GM03348 (cell line): ENCODE results near the gene TRIM22.
"Not testable (repeated sequence)": the region's sequence is repeated elsewhere in the genome, so short reads cannot be mapped to it uniquely, and the experiment has no call there.

Experiments
- DNase-seq: peaks from one replicate; pipeline ENCODE4 v3.0.0; 2012; ENCODE audit warnings: low spot score

TRIM22 gene

GRCh38 chr11:5691238-5691963 is 1.8 kb downstream of the TRIM22 start:
- not testable (repeated sequence) for DNase-seq

GRCh38 chr11:5691964-5692361 is 2.4 kb downstream of the TRIM22 start:
- no peak for DNase-seq

- no peak for DNase-seq
Measured at GRCh38 chr11:5694642-5695041, 5.1 kb downstream of the TRIM22 start.

- DNase-seq: no peak
Measured at GRCh38 chr11:5695580-5695979, 6.0 kb downstream of the TRIM22 start.

GRCh38 chr11:5696210-5696609 is 6.6 kb downstream of the TRIM22 start:
- DNase-seq: no peak

- DNase-seq: no peak
Measured at GRCh38 chr11:5698281-5698680, 8.7 kb downstream of the TRIM22 start.

- no peak for DNase-seq
Measured at GRCh38 chr11:5700421-5701054, 10.9 kb downstream of the TRIM22 start.

- no peak for DNase-seq
Measured at GRCh38 chr11:5701055-5701577, 11.5 kb downstream of the TRIM22 start.

- DNase-seq: no peak
Measured at GRCh38 chr11:5703741-5704536, 14.3 kb downstream of the TRIM22 start.

- DNase-seq: no peak
Measured at GRCh38 chr11:5705688-5706087, 16.1 kb downstream of the TRIM22 start.

GRCh38 chr11:5712507-5712906 is 22.9 kb downstream of the TRIM22 start:
- DNase-seq: no peak

- DNase-seq: no peak
Measured at GRCh38 chr11:5713695-5714094, 24.1 kb downstream of the TRIM22 start.

- DNase-seq: not testable (repeated sequence)
Measured at GRCh38 chr11:5716518-5716917, 26.9 kb downstream of the TRIM22 start.

- DNase-seq: peak; percentile 12
Measured at GRCh38 chr11:5719703-5720495, 30.3 kb downstream of the TRIM22 start.

- no peak for DNase-seq
Measured at GRCh38 chr11:5722622-5723021, 33.0 kb downstream of the TRIM22 start.

GRCh38 chr11:5726351-5726750 is 36.8 kb downstream of the TRIM22 start:
- no peak for DNase-seq

GRCh38 chr11:5727691-5728090 is 38.1 kb downstream of the TRIM22 start:
- no peak for DNase-seq

- no peak for DNase-seq
Measured at GRCh38 chr11:5736396-5736795, 46.8 kb downstream of the TRIM22 start, which contains the start of gene OR56B1. Gene OR56B1, plus strand, starts transcription at chr11:5736448. Its CDS starts 69 bp downstream, at chr11:5736517.

GRCh38 chr11:5737091-5737490 is 47.5 kb downstream of the TRIM22 start:
- DNase-seq: peak; percentile 8

GRCh38 chr11:5737670-5738392 is 48.2 kb downstream of the TRIM22 start:
- no peak for DNase-seq

GRCh38 chr11:5738431-5738830 is 48.8 kb downstream of the TRIM22 start:
- no peak for DNase-seq
